Type B pancreatic cell (in vitro differentiated cells): ENCODE measurements around the gene PDGFA. TPM values are rescaled to one million over a fixed set of nuclear protein-coding genes. Genes with fewer than 3 reads are reported as not detected.

Experiments
- DNase-seq: peaks from one replicate; pipeline ENCODE4 v3.0.0; 2021; ENCODE audit warnings: mixed read lengths; ENCODE audit not compliant: unreplicated experiment; ENCODE audit errors: extremely low spot score
- H3K27ac Mint-ChIP-seq: 2 replicates; pipeline ENCODE4 v1.8.0; 2021; ENCODE audit warnings: mild to moderate bottlenecking, mixed read lengths
- H3K27me3 Mint-ChIP-seq: 2 replicates; pipeline ENCODE4 v1.8.0; 2021; ENCODE audit warnings: mixed read lengths
- H3K36me3 Mint-ChIP-seq: 2 replicates; pipeline ENCODE4 v1.8.0; 2021; ENCODE audit warnings: mixed read lengths
- H3K4me1 Mint-ChIP-seq: one replicate; pipeline ENCODE4 v1.8.0; 2021; ENCODE audit warnings: mixed read lengths; ENCODE audit not compliant: unreplicated experiment
- H3K4me3 Mint-ChIP-seq: 2 replicates; pipeline ENCODE4 v1.8.0; 2021; ENCODE audit warnings: mild to moderate bottlenecking, mixed read lengths
- H3K9me3 Mint-ChIP-seq: 2 replicates; pipeline ENCODE4 v1.8.0; 2021; ENCODE audit warnings: mixed read lengths
- total RNA-seq: library from RNA; stranded (reverse); gene quantifications from 2 replicates; pipeline ENCODE4 v1.2.1, GENCODE V29; 2021; ENCODE audit warnings: low replicate concordance
- TF ChIP-seq, protein P1 (sequence below): fragments of 200-600 bp; sonication (generic); conservative IDR thresholded peaks from 2 replicates; pipeline ENCODE4 v1.5.0; 2021; ENCODE audit warnings: antibody characterized with exemption, mild to moderate bottlenecking

PDGFA gene
- total RNA-seq, 1 donor from 2014 or later: 28.1 TPM

DNA sequence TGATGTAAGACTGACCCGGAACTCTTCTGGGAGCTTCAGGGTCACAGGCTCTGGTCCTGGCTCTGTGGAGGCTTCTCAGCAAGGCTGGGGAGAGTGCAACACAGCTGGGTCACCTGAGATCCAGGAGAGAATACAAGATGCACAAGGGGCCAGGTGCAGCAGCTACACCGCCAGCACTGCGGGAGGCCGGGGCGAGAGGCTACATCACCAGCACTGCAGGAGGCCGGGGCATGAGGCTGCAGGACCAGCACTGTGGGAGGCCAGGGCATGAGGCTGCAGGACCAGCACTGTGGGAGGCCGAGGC, 44.3 kb downstream of the PDGFA start:
- Mint-ChIP-seq H3K9me3 (no peaks in the 10 kb centered on the region), H3K27me3 (no peaks in the 10 kb centered on the region), H3K4me1 (peaks cover 4% of the 10 kb centered on the region), H3K4me3 (no peak overlapping the region), H3K27ac (no peak overlapping the region), H3K36me3 (no peaks in the 10 kb centered on the region)
- no peak for DNase-seq
- TF ChIP-seq, protein P1, sequence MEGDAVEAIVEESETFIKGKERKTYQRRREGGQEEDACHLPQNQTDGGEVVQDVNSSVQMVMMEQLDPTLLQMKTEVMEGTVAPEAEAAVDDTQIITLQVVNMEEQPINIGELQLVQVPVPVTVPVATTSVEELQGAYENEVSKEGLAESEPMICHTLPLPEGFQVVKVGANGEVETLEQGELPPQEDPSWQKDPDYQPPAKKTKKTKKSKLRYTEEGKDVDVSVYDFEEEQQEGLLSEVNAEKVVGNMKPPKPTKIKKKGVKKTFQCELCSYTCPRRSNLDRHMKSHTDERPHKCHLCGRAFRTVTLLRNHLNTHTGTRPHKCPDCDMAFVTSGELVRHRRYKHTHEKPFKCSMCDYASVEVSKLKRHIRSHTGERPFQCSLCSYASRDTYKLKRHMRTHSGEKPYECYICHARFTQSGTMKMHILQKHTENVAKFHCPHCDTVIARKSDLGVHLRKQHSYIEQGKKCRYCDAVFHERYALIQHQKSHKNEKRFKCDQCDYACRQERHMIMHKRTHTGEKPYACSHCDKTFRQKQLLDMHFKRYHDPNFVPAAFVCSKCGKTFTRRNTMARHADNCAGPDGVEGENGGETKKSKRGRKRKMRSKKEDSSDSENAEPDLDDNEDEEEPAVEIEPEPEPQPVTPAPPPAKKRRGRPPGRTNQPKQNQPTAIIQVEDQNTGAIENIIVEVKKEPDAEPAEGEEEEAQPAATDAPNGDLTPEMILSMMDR: no peak

DNA sequence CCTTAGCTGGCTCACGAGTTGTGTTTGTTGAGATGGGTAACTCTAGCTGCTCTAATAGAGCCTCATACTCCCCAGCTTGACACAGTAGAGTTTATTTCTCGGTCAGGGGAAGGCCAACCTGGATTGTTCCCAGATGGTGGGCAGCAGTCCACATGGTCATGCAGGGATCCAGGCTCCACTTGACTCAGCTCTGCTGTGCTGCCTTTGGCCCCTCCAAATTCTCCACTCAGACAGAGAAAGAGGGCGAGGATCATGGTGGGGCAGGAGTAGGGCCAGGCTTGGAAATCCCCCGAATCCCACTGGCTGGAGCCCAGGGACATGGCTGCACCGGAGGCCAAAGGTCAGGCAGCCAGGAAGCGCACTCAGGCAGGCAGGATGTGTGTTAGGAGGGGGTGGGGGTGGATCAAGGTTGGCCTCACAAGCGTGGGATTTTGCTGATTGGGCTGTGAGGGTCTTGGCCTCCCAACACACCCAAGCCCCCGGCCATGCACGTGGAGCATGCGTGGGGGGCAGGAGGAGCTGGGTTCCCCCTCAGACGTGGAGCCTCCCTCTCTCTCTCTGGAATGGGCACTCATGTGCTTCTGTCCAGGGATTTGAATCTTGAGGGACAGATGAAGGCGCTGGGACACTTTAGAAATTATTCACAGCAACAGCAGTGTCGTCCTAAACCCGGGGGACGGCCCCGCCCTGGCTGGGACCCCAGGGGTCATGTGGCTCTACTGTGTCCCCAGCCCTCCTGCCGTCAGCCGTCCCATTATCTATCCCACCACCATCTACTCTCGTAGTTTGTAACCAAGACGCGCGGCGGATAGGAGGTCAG, 44.8 kb downstream of the PDGFA start:
- DNase-seq: no peak
- H3K4me3 Mint-ChIP-seq: no peak overlapping the region
- TF ChIP-seq, protein P1: no peak
- H3K27ac Mint-ChIP-seq: no peak overlapping the region
- no peaks in the 10 kb centered on the region for H3K36me3 Mint-ChIP-seq
- H3K4me1 Mint-ChIP-seq: peaks cover 4% of the 10 kb centered on the region
- no peaks in the 10 kb centered on the region for H3K9me3 Mint-ChIP-seq
- no peaks in the 10 kb centered on the region for H3K27me3 Mint-ChIP-seq

- H3K27ac Mint-ChIP-seq: no peak overlapping the region
Measured at GRCh38 chr7:473870-474604, 45.6 kb downstream of the PDGFA start.

DNA sequence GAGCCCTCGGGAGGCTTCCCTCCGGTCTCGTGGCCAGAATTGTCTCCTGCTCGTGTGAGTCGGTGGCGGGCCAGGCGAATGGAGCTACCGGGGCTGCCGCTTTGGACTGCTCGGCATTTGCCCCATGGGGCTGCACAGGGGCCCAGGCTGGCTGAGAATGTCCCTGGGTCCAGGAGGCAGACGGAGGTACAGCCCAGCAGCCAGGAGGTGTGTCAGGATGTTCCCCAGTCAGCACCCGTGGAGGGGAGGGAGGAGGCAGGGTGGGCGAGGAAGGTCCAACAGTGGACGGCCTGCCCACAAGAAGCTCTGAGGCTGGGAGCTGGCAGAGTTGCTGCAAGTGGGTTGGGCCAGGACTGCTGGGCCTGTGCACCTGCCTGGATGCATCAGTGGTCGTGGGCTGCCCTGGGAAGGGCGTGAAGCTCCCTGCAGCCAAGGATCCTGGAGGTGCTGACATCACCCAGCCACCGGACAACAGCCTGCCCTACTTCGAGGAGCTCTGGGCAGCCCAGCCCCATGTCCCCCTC, 46.4 kb downstream of the PDGFA start:
- Mint-ChIP-seq H3K9me3 (peaks cover 6% of the 10 kb centered on the region), H3K4me1 (no peaks in the 10 kb centered on the region), H3K27ac (no peak overlapping the region), H3K27me3 (no peaks in the 10 kb centered on the region), H3K36me3 (peaks cover 1% of the 10 kb centered on the region), H3K4me3 (no peak overlapping the region)
- DNase-seq: no peak
- TF ChIP-seq, protein P1: no peak

More at GRCh38 chr7:473870-474604, 45.6 kb downstream of the PDGFA start:
- Mint-ChIP-seq H3K27me3 (no peaks in the 10 kb centered on the region), H3K4me1 (no peaks in the 10 kb centered on the region), H3K9me3 (no peaks in the 10 kb centered on the region), H3K36me3 (no peaks in the 10 kb centered on the region), H3K4me3 (no peak overlapping the region)
- DNase-seq: no peak
- TF ChIP-seq, protein P1: no peak

GRCh38 chr7:472640-472957, 47.0 kb downstream of the PDGFA start:
- H3K4me1 Mint-ChIP-seq: no peaks in the 10 kb centered on the region
- DNase-seq: no peak
- no peaks in the 10 kb centered on the region for H3K27me3 Mint-ChIP-seq
- peaks cover 13% of the 10 kb centered on the region for H3K9me3 Mint-ChIP-seq
- TF ChIP-seq, protein P1: no peak
- no peak overlapping the region for H3K27ac Mint-ChIP-seq
- peaks cover 8% of the 10 kb centered on the region for H3K36me3 Mint-ChIP-seq
- no peak overlapping the region for H3K4me3 Mint-ChIP-seq
